ENCODE data around the gene CPB2. TPM values are rescaled to one million over a fixed set of nuclear protein-coding genes. Genes with fewer than 3 reads are reported as not detected.

The CPB2 gene
- total RNA-seq, 1 donor = not detected

DNA sequence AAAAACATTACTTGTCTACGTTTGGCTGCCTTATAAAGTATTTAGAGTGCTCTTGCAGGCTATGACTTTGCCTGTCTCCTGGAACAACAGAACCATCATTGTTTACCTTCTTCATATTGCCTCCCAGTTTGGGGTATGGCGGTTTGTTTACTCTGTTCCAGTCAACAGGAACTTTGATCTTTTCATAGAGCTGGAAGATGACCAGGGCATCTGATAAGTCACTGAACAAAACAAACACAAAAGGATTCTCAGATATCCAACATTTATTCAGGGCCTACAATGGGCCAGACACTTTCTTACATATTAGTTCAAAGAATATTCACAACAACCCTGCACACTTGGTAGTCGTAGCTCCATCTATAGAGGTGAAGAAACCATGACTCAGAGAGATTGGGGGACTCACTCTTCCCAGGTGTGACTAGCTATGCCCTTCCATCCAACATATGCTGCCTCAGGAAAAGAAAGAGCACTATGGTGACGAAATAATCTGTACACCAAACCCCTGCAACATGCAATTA lies 38.4 kb upstream of the CPB2 start:
- no peaks in the 10 kb centered on the region for H3K36me3 ChIP-seq (ENCODE audit: insufficient read depth, low read length)
- H4K20me1 ChIP-seq (ENCODE audit: insufficient read depth, low read length) = no peaks in the 10 kb centered on the region
- H3K4me1 ChIP-seq (ENCODE audit: insufficient read depth, low read length) = no peaks in the 10 kb centered on the region
- no peak overlapping the region for H3K4me3 ChIP-seq (ENCODE audit: insufficient read depth, low read length)
- H3K9me3 ChIP-seq (ENCODE audit: low read depth, low read length) = no peaks in the 10 kb centered on the region
- no peaks in the 10 kb centered on the region for H3K79me2 ChIP-seq (ENCODE audit: insufficient read depth, low read length)
- no peak overlapping the region for H3K27ac ChIP-seq (ENCODE audit: low read depth, low read length)
- no peak overlapping the region for H2AFZ ChIP-seq (ENCODE audit: low read length)
- TF ChIP-seq, protein P1, sequence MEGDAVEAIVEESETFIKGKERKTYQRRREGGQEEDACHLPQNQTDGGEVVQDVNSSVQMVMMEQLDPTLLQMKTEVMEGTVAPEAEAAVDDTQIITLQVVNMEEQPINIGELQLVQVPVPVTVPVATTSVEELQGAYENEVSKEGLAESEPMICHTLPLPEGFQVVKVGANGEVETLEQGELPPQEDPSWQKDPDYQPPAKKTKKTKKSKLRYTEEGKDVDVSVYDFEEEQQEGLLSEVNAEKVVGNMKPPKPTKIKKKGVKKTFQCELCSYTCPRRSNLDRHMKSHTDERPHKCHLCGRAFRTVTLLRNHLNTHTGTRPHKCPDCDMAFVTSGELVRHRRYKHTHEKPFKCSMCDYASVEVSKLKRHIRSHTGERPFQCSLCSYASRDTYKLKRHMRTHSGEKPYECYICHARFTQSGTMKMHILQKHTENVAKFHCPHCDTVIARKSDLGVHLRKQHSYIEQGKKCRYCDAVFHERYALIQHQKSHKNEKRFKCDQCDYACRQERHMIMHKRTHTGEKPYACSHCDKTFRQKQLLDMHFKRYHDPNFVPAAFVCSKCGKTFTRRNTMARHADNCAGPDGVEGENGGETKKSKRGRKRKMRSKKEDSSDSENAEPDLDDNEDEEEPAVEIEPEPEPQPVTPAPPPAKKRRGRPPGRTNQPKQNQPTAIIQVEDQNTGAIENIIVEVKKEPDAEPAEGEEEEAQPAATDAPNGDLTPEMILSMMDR (IDR thresholded peaks at IDR 0.05; ENCODE audit: extremely low read depth, low read depth, low read length) = no peak
- no peak for DNase-seq (ENCODE audit: insufficient read length, low spot score, missing footprints)
- no peak overlapping the region for H3K4me2 ChIP-seq (ENCODE audit: insufficient read depth, low read length)
- H3K27me3 ChIP-seq (ENCODE audit: insufficient read depth, low read length) = peaks cover 26% of the 10 kb centered on the region

DNA sequence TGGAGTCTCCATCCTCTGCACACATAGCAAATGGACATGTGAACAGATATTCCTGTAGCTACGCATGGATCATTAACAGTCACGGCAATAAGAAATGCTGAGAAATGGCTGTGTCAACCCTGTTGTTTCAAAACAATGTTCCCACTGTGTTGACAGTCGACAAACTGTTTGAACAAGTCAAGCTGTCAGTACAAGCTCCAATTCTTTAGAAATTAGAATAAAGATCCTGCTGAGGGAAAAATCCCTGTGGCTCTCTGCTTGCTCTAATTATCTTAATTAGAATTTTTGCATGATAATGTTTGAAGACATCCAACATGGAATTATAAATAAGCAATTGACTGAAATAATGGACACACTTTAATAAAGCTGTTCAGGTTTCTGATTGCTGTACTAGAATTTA lies 37.9 kb upstream of the CPB2 start:
- TF ChIP-seq, protein P1 (IDR thresholded peaks at IDR 0.05; ENCODE audit: extremely low read depth, low read depth, low read length) = no peak
- Histone ChIP-seq H3K27ac (ENCODE audit: low read depth, low read length) (no peak overlapping the region), H3K4me3 (ENCODE audit: insufficient read depth, low read length) (no peak overlapping the region), H3K27me3 (ENCODE audit: insufficient read depth, low read length) (peaks cover 27% of the 10 kb centered on the region), H4K20me1 (ENCODE audit: insufficient read depth, low read length) (no peaks in the 10 kb centered on the region), H3K4me1 (ENCODE audit: insufficient read depth, low read length) (no peaks in the 10 kb centered on the region), H3K9me3 (ENCODE audit: low read depth, low read length) (no peaks in the 10 kb centered on the region), H3K4me2 (ENCODE audit: insufficient read depth, low read length) (no peak overlapping the region), H3K79me2 (ENCODE audit: insufficient read depth, low read length) (no peaks in the 10 kb centered on the region), H2AFZ (ENCODE audit: low read length) (no peak overlapping the region), H3K36me3 (ENCODE audit: insufficient read depth, low read length) (no peaks in the 10 kb centered on the region)
- no peak for DNase-seq (ENCODE audit: insufficient read length, low spot score, missing footprints)

DNA sequence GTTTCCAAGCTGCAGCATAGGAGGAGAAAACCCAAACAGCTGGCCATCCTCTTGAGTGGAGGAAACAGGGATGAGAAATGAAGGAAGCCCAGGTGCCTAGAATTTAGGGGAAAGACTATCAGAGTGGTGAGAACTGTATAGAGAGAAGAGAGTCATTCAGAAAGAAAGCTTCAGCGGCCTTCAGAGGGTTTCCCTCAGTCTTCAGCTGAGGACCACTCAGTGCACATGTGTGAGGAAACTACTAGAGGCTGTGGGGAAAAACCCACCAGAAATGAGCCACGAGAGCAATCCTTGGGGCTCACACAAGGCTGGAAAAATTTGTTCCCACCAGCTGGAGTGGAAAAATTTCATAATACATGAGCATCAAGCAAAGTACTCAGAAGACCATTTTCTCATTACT lies 35.2 kb upstream of the CPB2 start:
- Histone ChIP-seq H4K20me1 (ENCODE audit: insufficient read depth, low read length) (no peaks in the 10 kb centered on the region), H3K36me3 (ENCODE audit: insufficient read depth, low read length) (no peaks in the 10 kb centered on the region), H3K79me2 (ENCODE audit: insufficient read depth, low read length) (no peaks in the 10 kb centered on the region), H3K27ac (ENCODE audit: low read depth, low read length) (no peak overlapping the region), H3K4me1 (ENCODE audit: insufficient read depth, low read length) (no peaks in the 10 kb centered on the region), H2AFZ (ENCODE audit: low read length) (no peak overlapping the region), H3K9me3 (ENCODE audit: low read depth, low read length) (no peaks in the 10 kb centered on the region), H3K27me3 (ENCODE audit: insufficient read depth, low read length) (peaks cover 43% of the 10 kb centered on the region), H3K4me3 (ENCODE audit: insufficient read depth, low read length) (no peak overlapping the region), H3K4me2 (ENCODE audit: insufficient read depth, low read length) (no peak overlapping the region)
- no peak for DNase-seq (ENCODE audit: insufficient read length, low spot score, missing footprints)
- TF ChIP-seq, protein P1 (IDR thresholded peaks at IDR 0.05; ENCODE audit: extremely low read depth, low read depth, low read length) = no peak

DNA sequence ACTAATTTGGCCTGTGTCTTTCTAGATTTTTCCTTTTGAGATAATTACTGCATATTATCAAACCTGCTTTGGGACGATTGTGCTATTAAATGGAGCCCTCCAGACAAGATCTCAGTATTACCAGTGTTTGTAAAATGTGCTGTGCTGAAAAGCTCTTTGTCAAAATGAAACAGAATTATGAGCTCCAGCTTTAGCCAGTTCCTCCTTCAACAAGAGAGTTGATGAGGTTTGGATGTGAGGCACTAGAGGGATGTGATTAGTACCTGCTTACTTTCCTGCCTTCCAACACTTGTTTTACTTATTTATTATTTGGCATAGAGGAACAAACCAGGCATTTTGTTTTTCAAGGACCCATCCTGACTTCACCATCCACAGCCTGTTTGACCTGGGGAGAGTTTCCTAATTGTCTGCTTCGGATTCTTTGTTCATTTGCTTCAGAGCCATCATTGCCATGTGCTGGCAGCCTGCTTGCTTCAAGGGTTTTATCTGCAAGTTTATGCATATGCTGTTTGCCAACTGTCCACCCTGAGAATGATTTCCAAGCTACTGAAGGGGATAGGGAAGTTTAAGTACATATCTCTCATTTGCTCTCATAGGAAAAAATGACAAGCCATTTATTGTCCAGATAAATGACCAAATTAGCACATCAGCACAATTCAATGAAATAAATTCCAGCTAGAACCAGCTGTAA lies 32.9 kb upstream of the CPB2 start:
- H3K27me3 ChIP-seq (ENCODE audit: insufficient read depth, low read length) = peaks cover 41% of the 10 kb centered on the region
- no peaks in the 10 kb centered on the region for H3K4me1 ChIP-seq (ENCODE audit: insufficient read depth, low read length)
- H3K27ac ChIP-seq (ENCODE audit: low read depth, low read length) = no peak overlapping the region

More for the DNA sequence above, 32.9 kb upstream of the CPB2 start:
- peak; percentile 23 for DNase-seq (ENCODE audit: insufficient read length, low spot score, missing footprints)
- Histone ChIP-seq H3K79me2 (ENCODE audit: insufficient read depth, low read length) (no peaks in the 10 kb centered on the region), H4K20me1 (ENCODE audit: insufficient read depth, low read length) (no peaks in the 10 kb centered on the region), H3K4me3 (ENCODE audit: insufficient read depth, low read length) (no peak overlapping the region), H3K9me3 (ENCODE audit: low read depth, low read length) (no peaks in the 10 kb centered on the region), H3K36me3 (ENCODE audit: insufficient read depth, low read length) (no peaks in the 10 kb centered on the region), H3K4me2 (ENCODE audit: insufficient read depth, low read length) (no peak overlapping the region), H2AFZ (ENCODE audit: low read length) (no peak overlapping the region)
- TF ChIP-seq, protein P1 (IDR thresholded peaks at IDR 0.05; ENCODE audit: extremely low read depth, low read depth, low read length) = no peak

Data from osteoblast (primary cell).